Adrenal gland (tissue), 5 donors: ENCODE measurements around the gene RPGRIP1.

Experiments used
- POLR2A ChIP-seq, 2 donors: fragments of 450-650 bp; IDR thresholded peaks; one replicate each; pipeline ENCODE4 v1.6.1; 2017; ENCODE audit warnings: antibody characterized with exemption in 2 of 2, mild to moderate bottlenecking in 2 of 2, moderate library complexity in 1 of 2
- TF ChIP-seq, protein P1 (sequence below), 6 experiments: fragments of 450-650 bp in 4 of 6; fragments of 200-600 bp in 2 of 6; sonication (generic) in 1 of 6; IDR thresholded peaks; 1 replicate in 5 of 6; 2 replicates in 1 of 6; pipeline versions ENCODE4 v1.5.1 to v1.8.0; 2016 to 2021; ENCODE audit warnings: antibody characterized with exemption in 6 of 6, mild to moderate bottlenecking in 2 of 6, moderate library complexity in 1 of 6
- donor health status: DM: no; HTN: no; CAD: no.

- TF ChIP-seq, protein P1, sequence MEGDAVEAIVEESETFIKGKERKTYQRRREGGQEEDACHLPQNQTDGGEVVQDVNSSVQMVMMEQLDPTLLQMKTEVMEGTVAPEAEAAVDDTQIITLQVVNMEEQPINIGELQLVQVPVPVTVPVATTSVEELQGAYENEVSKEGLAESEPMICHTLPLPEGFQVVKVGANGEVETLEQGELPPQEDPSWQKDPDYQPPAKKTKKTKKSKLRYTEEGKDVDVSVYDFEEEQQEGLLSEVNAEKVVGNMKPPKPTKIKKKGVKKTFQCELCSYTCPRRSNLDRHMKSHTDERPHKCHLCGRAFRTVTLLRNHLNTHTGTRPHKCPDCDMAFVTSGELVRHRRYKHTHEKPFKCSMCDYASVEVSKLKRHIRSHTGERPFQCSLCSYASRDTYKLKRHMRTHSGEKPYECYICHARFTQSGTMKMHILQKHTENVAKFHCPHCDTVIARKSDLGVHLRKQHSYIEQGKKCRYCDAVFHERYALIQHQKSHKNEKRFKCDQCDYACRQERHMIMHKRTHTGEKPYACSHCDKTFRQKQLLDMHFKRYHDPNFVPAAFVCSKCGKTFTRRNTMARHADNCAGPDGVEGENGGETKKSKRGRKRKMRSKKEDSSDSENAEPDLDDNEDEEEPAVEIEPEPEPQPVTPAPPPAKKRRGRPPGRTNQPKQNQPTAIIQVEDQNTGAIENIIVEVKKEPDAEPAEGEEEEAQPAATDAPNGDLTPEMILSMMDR (IDR thresholded peaks at IDR 0.05), result no peak
- no peak for TF ChIP-seq POLR2A (IDR thresholded peaks at IDR 0.05)
Measured at GRCh38 chr14:21231020-21231652, 48.7 kb upstream of the RPGRIP1 start.
